Smooth muscle cell (in vitro differentiated cells): ENCODE measurements around the gene C11orf65. TPM values are rescaled to one million over a fixed set of nuclear protein-coding genes. Genes with fewer than 3 reads are reported as not detected.

Source experiments
- DNase-seq: peaks from one replicate; lab custom pipeline; 2025; ENCODE audit not compliant: unreplicated experiment; lab: John Stamatoyannopoulos, UW
- H2AFZ ChIP-seq: fragments of 200-600 bp; sonication (generic); 2 replicates; pipeline ENCODE4 v1.6.0; 2016; ENCODE audit warnings: antibody characterized with exemption, low read depth, mild to moderate bottlenecking
- H3F3A ChIP-seq: fragments of 200-600 bp; sonication (generic); 2 replicates; pipeline ENCODE4 v1.6.0; 2017; ENCODE audit warnings: antibody characterized with exemption, low read depth
- H3K27ac ChIP-seq: fragments of 200-600 bp; sonication (generic); 2 replicates; pipeline ENCODE4 v1.5.1; 2016; ENCODE audit warnings: low read depth, mild to moderate bottlenecking
- H3K27me3 ChIP-seq: fragments of 200-600 bp; sonication (generic); 2 replicates; pipeline ENCODE4 v1.6.1; 2016; ENCODE audit warnings: low read depth, mild to moderate bottlenecking
- H3K36me3 ChIP-seq: fragments of 200-600 bp; sonication (generic); 2 replicates; pipeline ENCODE4 v1.5.1; 2016; ENCODE audit warnings: low read depth
- H3K4me1 ChIP-seq: fragments of 200-600 bp; sonication (generic); 2 replicates; pipeline ENCODE4 v1.5.1; 2016; ENCODE audit warnings: low read depth
- H3K4me2 ChIP-seq: fragments of 200-600 bp; sonication (generic); 2 replicates; pipeline ENCODE4 v1.6.0; 2016; ENCODE audit warnings: mild to moderate bottlenecking
- H3K4me3 ChIP-seq: fragments of 200-600 bp; sonication (generic); 2 replicates; pipeline ENCODE4 v1.5.1; 2016; ENCODE audit warnings: mild to moderate bottlenecking
- H3K79me2 ChIP-seq: fragments of 200-600 bp; sonication (generic); 2 replicates; pipeline ENCODE4 v1.6.0; 2016; ENCODE audit warnings: low read depth, mild to moderate bottlenecking
- H3K9ac ChIP-seq: fragments of 200-600 bp; sonication (generic); 2 replicates; pipeline ENCODE4 v1.6.0; 2016; ENCODE audit warnings: low read depth
- H3K9me3 ChIP-seq: fragments of 200-600 bp; sonication (generic); replicated peaks from 2 replicates; pipeline ENCODE4 v1.5.1; 2016; ENCODE audit warnings: low read depth
- H4K20me1 ChIP-seq: fragments of 200-600 bp; sonication (generic); 2 replicates; pipeline ENCODE4 v1.6.0; 2016; ENCODE audit warnings: low read depth
- CTCF ChIP-seq: fragments of 200-600 bp; sonication (generic); IDR thresholded peaks from 2 replicates; pipeline ENCODE4 v1.5.1; 2017; ENCODE audit warnings: borderline replicate concordance, mild to moderate bottlenecking, antibody characterized with exemption; ENCODE audit not compliant: insufficient read depth, poor library complexity, severe bottlenecking
- WGBS: methylation state at CpG from one replicate; pipeline ENCODE4 v1.1.7; 2016; ENCODE audit warnings: low lambda C conversion rate; 5-methylcytosine and 5-hydroxymethylcytosine counted together
- polyA plus RNA-seq: library from polyadenylated mRNA; unstranded; fragments of >200 nt; fragmentation: Nextera tagmentation; extraction: Ambion mirVana; gene quantifications from 2 replicates; pipeline ENCODE4 v1.2.1, GENCODE V29; 2016
- total RNA-seq: library from RNA; depleted of rRNA; stranded (reverse); fragments of >200 nt; gene quantifications from 2 replicates; pipeline ENCODE4 v1.2.3, GENCODE V29; 2014

Gene C11orf65
- total RNA-seq (0.76 and 1.9 TPM in 2 replicates), polyA plus RNA-seq (1.7 and 1.9 TPM in 2 replicates)

DNA sequence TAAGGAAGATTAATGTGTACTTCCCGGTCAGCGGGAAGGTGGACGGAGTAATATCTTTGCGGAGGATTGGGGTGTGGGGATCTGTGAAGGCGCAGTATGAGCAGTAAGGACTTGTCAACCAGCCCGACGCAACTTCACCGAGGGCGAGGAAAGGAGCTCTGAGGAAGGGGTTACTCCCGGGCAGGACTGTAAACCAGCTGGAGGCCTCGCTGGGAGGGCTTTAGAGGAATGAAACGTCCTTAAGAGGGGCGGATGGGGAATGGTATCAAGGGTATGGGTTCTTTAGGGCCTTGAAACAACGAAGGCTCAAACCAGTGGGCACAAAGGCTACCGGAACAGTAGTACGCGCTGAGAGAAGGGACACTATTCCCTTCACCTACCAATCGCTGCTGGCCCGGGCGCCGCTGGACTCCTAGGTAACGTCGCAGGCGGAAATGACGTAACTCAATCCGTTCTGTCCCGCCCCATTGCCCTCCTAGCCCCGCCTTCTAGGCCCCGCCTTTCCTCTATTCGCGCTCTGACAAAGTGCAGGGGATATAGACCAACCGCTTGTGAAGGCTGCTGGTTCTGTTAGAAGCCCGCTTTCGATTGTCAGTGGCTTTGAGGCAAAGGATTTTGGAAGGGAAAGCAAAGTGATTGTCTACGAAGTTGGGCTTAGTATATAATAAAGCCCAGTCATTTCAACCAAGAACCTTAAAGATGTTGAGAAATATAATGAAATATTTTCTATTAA is at the start of gene C11orf65:
C11orf65 (minus strand) TSS at position 439 of the 733 bp plus-strand sequence. CDS start 5,970 bp downstream, outside the sequence.
- H3K9me3 ChIP-seq, result no peaks in the 10 kb centered on the region
- DNase-seq, result peak; percentile 79
- H3K9ac ChIP-seq, result peak within 1 kb of the TSS; percentile 97
- peaks cover 10% of the 10 kb centered on the region for H3F3A ChIP-seq
- peak within 1 kb of the TSS; percentile 94 for H3K4me2 ChIP-seq
- H3K27ac ChIP-seq, result peak within 1 kb of the TSS; percentile 96
- no peaks in the 10 kb centered on the region for H3K36me3 ChIP-seq
- peak within 1 kb of the TSS; percentile 93 for H2AFZ ChIP-seq
- no peaks in the 10 kb centered on the region for H3K27me3 ChIP-seq
- peaks cover 8% of the 10 kb centered on the region for H3K4me1 ChIP-seq
- no peaks in the 10 kb centered on the region for H3K79me2 ChIP-seq
- no peaks in the 10 kb centered on the region for H4K20me1 ChIP-seq
- peak within 1 kb of the TSS; percentile 73 for H3K4me3 ChIP-seq
- no peak for TF ChIP-seq CTCF
- under 1% methylated on average over 34 of the region's 35 CpGs for WGBS

- no peak for TF ChIP-seq CTCF
- Histone ChIP-seq H2AFZ (no peak overlapping the region), H3K4me3 (no peak overlapping the region), H4K20me1 (no peaks in the 10 kb centered on the region), H3K9ac (no peak overlapping the region), H3K79me2 (no peaks in the 10 kb centered on the region), H3K36me3 (no peaks in the 10 kb centered on the region), H3K4me2 (no peak overlapping the region), H3K27me3 (no peaks in the 10 kb centered on the region), H3K27ac (no peak overlapping the region), H3K9me3 (no peaks in the 10 kb centered on the region), H3F3A (no peaks in the 10 kb centered on the region), H3K4me1 (no peaks in the 10 kb centered on the region)
- 91% methylated on average over 4 of the region's 4 CpGs for WGBS
- no peak for DNase-seq
Observed at GRCh38 chr11:108516125-108516524, 48.8 kb upstream of the C11orf65 start.

GRCh38 chr11:108512708-108513107 is 45.4 kb upstream of the C11orf65 start:
- Histone ChIP-seq H3K4me3 (no peak overlapping the region), H3K4me1 (no peaks in the 10 kb centered on the region), H3K79me2 (no peaks in the 10 kb centered on the region), H2AFZ (no peak overlapping the region), H3K9me3 (no peaks in the 10 kb centered on the region), H3K4me2 (no peak overlapping the region), H3K36me3 (no peaks in the 10 kb centered on the region), H3K27me3 (no peaks in the 10 kb centered on the region), H3K27ac (no peak overlapping the region), H3K9ac (no peak overlapping the region), H4K20me1 (no peaks in the 10 kb centered on the region), H3F3A (no peaks in the 10 kb centered on the region)
- no peak for DNase-seq
- WGBS, result 82% methylated on average over 2 of the region's 2 CpGs
- TF ChIP-seq CTCF, result no peak
